HepG2 (cell line): ENCODE data around the gene IDH3A. TPM values are rescaled to one million over a fixed set of nuclear protein-coding genes. Genes with fewer than 3 reads are reported as not detected.

Experiments used
- EHMT2 ChIP-seq: fragments of 200-600 bp; sonication (generic); IDR thresholded peaks from 2 replicates; pipeline ENCODE4 v1.7.0; 2017; ENCODE audit warnings: antibody characterized with exemption, low read depth, low read length, borderline replicate concordance
- EZH2 ChIP-seq: conservative IDR thresholded peaks from 2 replicates; pipeline ENCODE4 v1.6.1; 2012; ENCODE audit warnings: mild to moderate bottlenecking, low read depth, low read length, moderate library complexity
- GMEB1 ChIP-seq: sonication (generic); formaldehyde crosslinking; IDR thresholded peaks from 2 replicates; pipeline ENCODE4 v1.5.1; 2020; ENCODE audit warnings: missing genetic modification reagents, mild to moderate bottlenecking, borderline replicate concordance
- HCFC1 ChIP-seq: fragments of 150-350 bp; IDR thresholded peaks from 2 replicates; pipeline ENCODE4 v1.6.1; 2014; ENCODE audit warnings: low read depth, low read length
- IKZF5 ChIP-seq: IDR thresholded peaks from 2 replicates; pipeline ENCODE4 v1.6.1; 2018; ENCODE audit warnings: missing genetic modification reagents, mild to moderate bottlenecking, missing compliant biosample characterization
- KMT2A ChIP-seq: sonication (generic); formaldehyde crosslinking; IDR thresholded peaks from 2 replicates; pipeline ENCODE4 v1.4.0; 2020; ENCODE audit warnings: missing genetic modification reagents
- LCORL ChIP-seq, 2 experiments: fragments of 450-650 bp in 1 of 2; sonication (generic) in 1 of 2; formaldehyde crosslinking in 1 of 2; IDR thresholded peaks; 2 replicates each; pipeline versions ENCODE4 v1.5.0 to v1.6.1; 2017 to 2020; ENCODE audit warnings: antibody characterized with exemption in 1 of 2, missing genetic modification reagents in 1 of 2
- MZF1 ChIP-seq: sonication (generic); formaldehyde crosslinking; IDR thresholded peaks from 2 replicates; pipeline ENCODE4 v1.8.1; 2023; ENCODE audit warnings: mild to moderate bottlenecking, missing genetic modification reagents, borderline replicate concordance
- PRDM10 ChIP-seq: sonication (generic); formaldehyde crosslinking; IDR thresholded peaks from 2 replicates; pipeline ENCODE4 v1.4.0; 2020; ENCODE audit warnings: low read depth, missing genetic modification reagents
- SMAD9 ChIP-seq: sonication (generic); formaldehyde crosslinking; IDR thresholded peaks from 2 replicates; pipeline ENCODE4 v1.5.1; 2020; ENCODE audit warnings: mild to moderate bottlenecking, missing genetic modification reagents
- TBX3 ChIP-seq: fragments of 450-650 bp; IDR thresholded peaks from 2 replicates; pipeline ENCODE4 v1.6.1; 2017; ENCODE audit warnings: antibody characterized with exemption, mild to moderate bottlenecking, inconsistent platforms, borderline replicate concordance
- TEAD2 ChIP-seq: sonication (generic); formaldehyde crosslinking; IDR thresholded peaks from 2 replicates; pipeline ENCODE4 v1.9.0; 2021; ENCODE audit warnings: missing genetic modification reagents
- ZFP1 ChIP-seq: IDR thresholded peaks from 2 replicates; pipeline ENCODE4 v1.6.1; 2016
- ZNF468 ChIP-seq: sonication (generic); formaldehyde crosslinking; IDR thresholded peaks from 2 replicates; pipeline ENCODE4 v1.8.0; 2022; ENCODE audit warnings: mild to moderate bottlenecking, moderate library complexity, missing genetic modification reagents
- ZNF510 ChIP-seq: sonication (generic); formaldehyde crosslinking; IDR thresholded peaks from 2 replicates; pipeline ENCODE4 v1.4.0; 2020; ENCODE audit warnings: low read depth, mild to moderate bottlenecking, missing genetic modification reagents
- ZNF567 ChIP-seq: sonication (generic); formaldehyde crosslinking; IDR thresholded peaks from 2 replicates; pipeline ENCODE4 v1.8.1; 2023; ENCODE audit warnings: mild to moderate bottlenecking, missing genetic modification reagents, borderline replicate concordance
- ZNF710 ChIP-seq: sonication (generic); formaldehyde crosslinking; IDR thresholded peaks from 2 replicates; pipeline ENCODE4 v1.5.0; 2020; ENCODE audit warnings: mild to moderate bottlenecking, missing genetic modification reagents, borderline replicate concordance
- ZSCAN30 ChIP-seq: sonication (generic); formaldehyde crosslinking; IDR thresholded peaks from 2 replicates; pipeline ENCODE4 v1.5.0; 2020; ENCODE audit warnings: mild to moderate bottlenecking, missing genetic modification reagents
- polyA plus RNA-seq, 8 experiments: library from polyadenylated mRNA; depleted of rRNA in 3 of 8; stranded (reverse) in 7 of 8; unstranded in 1 of 8; fragments of >200 nt; fragmentation: Illumina TruSeq in 4 of 8; extraction: Trizol in 4 of 8; gene quantifications; 2 replicates each; pipeline versions ENCODE4 v1.2.1 to v1.2.3, GENCODE V29; 2011 to 2016; ENCODE audit warnings: low read depth in 4 of 8, missing spikeins in 1 of 8, mixed read lengths in 1 of 8; ENCODE audit not compliant: insufficient read depth in 1 of 8
- total RNA-seq, 5 experiments: library from RNA; depleted of rRNA; stranded (reverse); fragments of >200 nt; fragmentation: Illumina TruSeq; extraction: Trizol; gene quantifications; 2 replicates each; pipeline ENCODE4 v1.2.3, GENCODE V29; 2016; ENCODE audit warnings: low read depth in 1 of 5

IDH3A gene
- total and polyA plus RNA-seq, 2 of the 13 experiments (the other 11 are each of a cell fraction or from before 2014, with no cell fraction given), result 40.7 to 50.7 TPM

DNA sequence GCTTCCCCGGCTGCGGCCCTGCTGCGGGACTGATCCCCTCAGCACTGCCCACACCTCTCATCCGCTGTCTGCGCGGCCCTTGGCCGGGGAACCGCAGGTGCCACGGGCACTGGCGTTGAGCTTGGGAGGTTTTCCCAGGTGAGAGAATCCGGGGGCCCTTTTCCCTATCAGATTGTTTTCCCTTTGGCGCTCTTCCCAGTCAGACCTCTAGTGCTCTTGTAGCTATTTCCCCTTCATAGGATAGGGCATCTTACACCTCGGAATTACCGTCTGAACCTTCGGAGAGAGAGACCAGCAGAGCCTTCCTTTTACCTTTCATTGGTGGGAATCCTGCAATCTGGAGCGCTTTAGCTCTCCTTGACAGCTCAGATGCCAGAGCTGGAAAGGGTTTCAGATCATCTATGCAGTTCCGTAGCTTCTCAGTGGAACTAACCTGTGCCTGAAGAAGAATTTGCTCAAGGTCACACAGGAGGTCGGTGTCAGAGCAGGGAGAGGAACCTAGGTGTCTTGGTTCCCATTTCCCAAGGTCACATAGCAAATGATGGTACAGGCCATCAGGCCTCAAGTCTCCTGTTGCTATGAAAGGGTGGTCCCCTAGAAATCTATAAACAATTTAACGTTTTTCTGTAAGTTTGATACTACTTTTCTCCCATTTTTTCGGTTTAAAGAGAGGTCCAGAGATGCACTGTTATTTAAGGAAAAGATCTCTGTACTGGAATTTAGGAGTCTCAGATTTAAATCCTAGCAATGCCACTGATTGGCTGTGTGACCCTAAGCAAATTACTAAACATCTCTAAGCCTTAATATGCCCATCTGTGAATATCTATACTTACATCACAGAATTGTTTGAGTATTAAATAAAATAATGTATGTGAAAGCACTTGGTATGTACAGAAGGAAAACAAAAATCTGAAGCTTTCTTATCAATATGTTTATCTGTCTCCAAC is 916 bp downstream of the IDH3A start (continued):
- no peak for TF ChIP-seq SMAD9 (CRISPR knock-in tag)
- TF ChIP-seq KMT2A, result no peak; the same call in 1 of the 2 replicates
- no peak for TF ChIP-seq ZNF710 (CRISPR knock-in tag)
- no peak for TF ChIP-seq GMEB1 (CRISPR knock-in tag)
- no peak for TF ChIP-seq ZNF468
- TF ChIP-seq IKZF5, result no peak
- TF ChIP-seq MZF1 (CRISPR knock-in tag), result no peak
- TF ChIP-seq EHMT2, result no peak
- no peak for TF ChIP-seq TBX3
- TF ChIP-seq PRDM10 (CRISPR knock-in tag), result no peak
- no peak for TF ChIP-seq LCORL (IDR thresholded peaks at IDR 0.05)
- TF ChIP-seq LCORL (CRISPR knock-in tag; IDR thresholded peaks at IDR 0.05), result 0 out of 2 replicates have a peak, but pooled peaks have one; percentile 43
- no peak for TF ChIP-seq ZFP1 (CRISPR knock-in tag)
- no peak for TF ChIP-seq TEAD2 (CRISPR knock-in tag)
- no peak for TF ChIP-seq HCFC1
- TF ChIP-seq EZH2, result no peak
- no peak for TF ChIP-seq ZSCAN30
- no peak for TF ChIP-seq ZNF567 (CRISPR knock-in tag)
- no peak for TF ChIP-seq ZNF510 (CRISPR knock-in tag)
